HepG2 (cell line): ENCODE measurements around the gene EFEMP2. TPM values are rescaled to one million over a fixed set of nuclear protein-coding genes. Genes with fewer than 3 reads are reported as not detected.

ENCODE experiments used
- ATM ChIP-seq: fragments of 450-650 bp; IDR thresholded peaks from 2 replicates; pipeline ENCODE4 v1.7.1; 2017; ENCODE audit warnings: mild to moderate bottlenecking, borderline replicate concordance
- KDM4B ChIP-seq: sonication (generic); formaldehyde crosslinking; IDR thresholded peaks from 2 replicates; pipeline ENCODE4 v1.4.0; 2020; ENCODE audit warnings: missing genetic modification reagents
- LCORL ChIP-seq, 2 experiments: fragments of 450-650 bp in 1 of 2; sonication (generic) in 1 of 2; formaldehyde crosslinking in 1 of 2; IDR thresholded peaks; 2 replicates each; pipeline versions ENCODE4 v1.5.0 to v1.6.1; 2017 to 2020; ENCODE audit warnings: antibody characterized with exemption in 1 of 2, missing genetic modification reagents in 1 of 2
- PAX8 ChIP-seq: sonication (generic); formaldehyde crosslinking; IDR thresholded peaks from 2 replicates; pipeline ENCODE4 v1.8.0; 2022; ENCODE audit warnings: mild to moderate bottlenecking, missing genetic modification reagents, borderline replicate concordance
- RBFOX2 ChIP-seq: fragments of 200-400 bp; formaldehyde crosslinking; IDR thresholded peaks from 2 replicates; pipeline ENCODE4 v1.6.1; 2017; ENCODE audit warnings: low read depth, mild to moderate bottlenecking, low read length
- SMARCE1 ChIP-seq: fragments of 450-650 bp; IDR thresholded peaks from 2 replicates; pipeline ENCODE4 v1.6.1; 2017; ENCODE audit warnings: borderline replicate concordance
- SRSF4 ChIP-seq: fragments of 200-400 bp; formaldehyde crosslinking; IDR thresholded peaks from one replicate; pipeline ENCODE4 v1.6.1; 2018; ENCODE audit warnings: mild to moderate bottlenecking, low read depth, low read length, moderate library complexity; ENCODE audit not compliant: poor library complexity, severe bottlenecking
- TOE1 ChIP-seq: sonication (generic); formaldehyde crosslinking; IDR thresholded peaks from 2 replicates; pipeline ENCODE4 v1.4.0; 2020; ENCODE audit warnings: mild to moderate bottlenecking, missing genetic modification reagents
- TSC22D2 ChIP-seq: sonication (generic); formaldehyde crosslinking; IDR thresholded peaks from 2 replicates; pipeline ENCODE4 v1.5.1; 2020; ENCODE audit warnings: missing genetic modification reagents, mild to moderate bottlenecking, borderline replicate concordance
- ZBTB3 ChIP-seq: sonication (generic); formaldehyde crosslinking; IDR thresholded peaks from 2 replicates; pipeline ENCODE4 v1.4.0; 2020; ENCODE audit warnings: low read depth, mild to moderate bottlenecking, moderate library complexity, missing genetic modification reagents, borderline replicate concordance
- ZHX2 ChIP-seq, 2 experiments: sonication (generic) in 1 of 2; formaldehyde crosslinking in 1 of 2; IDR thresholded peaks; 2 replicates each; pipeline versions ENCODE4 v1.6.1 to v1.9.0; 2014 to 2022; ENCODE audit warnings: antibody characterized with exemption in 1 of 2, borderline replicate concordance in 1 of 2, inconsistent platforms in 1 of 2, low read depth in 1 of 2, missing genetic modification reagents in 1 of 2
- ZNF136 ChIP-seq: sonication (generic); formaldehyde crosslinking; IDR thresholded peaks from 2 replicates; pipeline ENCODE4 v1.8.1; 2022; ENCODE audit warnings: low read depth, mild to moderate bottlenecking, moderate library complexity, missing genetic modification reagents
- ZNF431 ChIP-seq: sonication (generic); formaldehyde crosslinking; IDR thresholded peaks from 2 replicates; pipeline ENCODE4 v1.9.0; 2022; ENCODE audit warnings: missing genetic modification reagents, low read depth, mild to moderate bottlenecking, borderline replicate concordance
- ZNF512B ChIP-seq: sonication (generic); formaldehyde crosslinking; IDR thresholded peaks from 2 replicates; pipeline ENCODE4 v1.5.1; 2020; ENCODE audit warnings: missing genetic modification reagents, mild to moderate bottlenecking, borderline replicate concordance
- ZNF546 ChIP-seq: sonication (generic); formaldehyde crosslinking; conservative IDR thresholded peaks from 2 replicates; pipeline ENCODE4 v1.8.1; 2023; ENCODE audit warnings: mild to moderate bottlenecking, missing genetic modification reagents
- ZNF770 ChIP-seq: sonication (generic); formaldehyde crosslinking; IDR thresholded peaks from 2 replicates; pipeline ENCODE4 v1.5.0; 2020; ENCODE audit warnings: mild to moderate bottlenecking, missing genetic modification reagents
- polyA plus RNA-seq, 8 experiments: library from polyadenylated mRNA; depleted of rRNA in 3 of 8; stranded (reverse) in 7 of 8; unstranded in 1 of 8; fragments of >200 nt; fragmentation: Illumina TruSeq in 4 of 8; extraction: Trizol in 4 of 8; gene quantifications; 2 replicates each; pipeline versions ENCODE4 v1.2.1 to v1.2.3, GENCODE V29; 2011 to 2016; ENCODE audit warnings: low read depth in 4 of 8, missing spikeins in 1 of 8, mixed read lengths in 1 of 8; ENCODE audit not compliant: insufficient read depth in 1 of 8
- total RNA-seq, 5 experiments: library from RNA; depleted of rRNA; stranded (reverse); fragments of >200 nt; fragmentation: Illumina TruSeq; extraction: Trizol; gene quantifications; 2 replicates each; pipeline ENCODE4 v1.2.3, GENCODE V29; 2016; ENCODE audit warnings: low read depth in 1 of 5

The EFEMP2 gene
- total and polyA plus RNA-seq, 2 of the 13 experiments (the other 11 are each of a cell fraction or from before 2014, with no cell fraction given), result 7.4 to 29.7 TPM

- TF ChIP-seq ZHX2 (IDR thresholded peaks at IDR 0.05; ENCODE audit: low read depth) (peak; percentile 73; the same call in 1 of the 2 replicates), ZHX2 (CRISPR knock-in tag; IDR thresholded peaks at IDR 0.05; ENCODE audit: borderline replicate concordance) (no peak), PAX8 (CRISPR knock-in tag) (no peak), KDM4B (CRISPR knock-in tag) (no peak), ZNF136 (CRISPR knock-in tag) (no peak), SRSF4 (no peak), SMARCE1 (no peak), ZBTB3 (no peak), ZNF512B (CRISPR knock-in tag) (no peak), TOE1 (CRISPR knock-in tag) (no peak), LCORL (IDR thresholded peaks at IDR 0.05) (no peak), LCORL (CRISPR knock-in tag; IDR thresholded peaks at IDR 0.05) (no peak), ZNF546 (CRISPR knock-in tag) (0 out of 2 replicates have a peak, but pooled peaks have one; percentile 18), RBFOX2 (peak; percentile 85), ZNF431 (CRISPR knock-in tag) (no peak), ATM (no peak), ZNF770 (CRISPR knock-in tag) (no peak), TSC22D2 (CRISPR knock-in tag) (no peak)
These were observed 45.9 kb upstream of the EFEMP2 start, which contains the start of gene C11orf68 (continued) for GRCh38 chr11:65918211-65919140.
